Ovary (tissue), 9 donors: Measurements from ENCODE around the gene POLE2. TPM values are rescaled to one million over a fixed set of nuclear protein-coding genes. Genes with fewer than 3 reads are reported as not detected.

Experiments
- DNase-seq, 5 donors: peaks; one replicate each; pipeline ENCODE4 v3.0.0-alpha.2; 2019 to 2020
- H3K27ac ChIP-seq, 2 donors: fragments of 200-600 bp; one replicate each; pipeline versions ENCODE4 v1.5.1 to v1.8.0; 2019 to 2022
- H3K27me3 ChIP-seq: fragments of 200-600 bp; one replicate; pipeline ENCODE4 v1.8.0; 2022
- H3K36me3 ChIP-seq: fragments of 200-600 bp; sonication (generic); one replicate; pipeline ENCODE4 v1.5.1; 2019
- H3K4me1 ChIP-seq: one replicate; pipeline ENCODE4 v1.8.1; 2013; ENCODE audit warnings: mild to moderate bottlenecking, moderate library complexity; ENCODE audit not compliant: insufficient read depth
- H3K4me3 ChIP-seq: fragments of 200-600 bp; sonication (generic); one replicate; pipeline ENCODE4 v1.5.1; 2017
- H3K9me3 ChIP-seq, 2 donors: fragments of 200-600 bp in 1 of 2; sonication (generic) in 1 of 2; one replicate each; pipeline versions ENCODE4 v1.5.1 to v1.8.1; 2013 to 2019; ENCODE audit warnings: mild to moderate bottlenecking in 1 of 2, moderate library complexity in 1 of 2
- CTCF ChIP-seq, 3 donors: fragments of 450-650 bp in 2 of 3; fragments of 200-600 bp in 1 of 3; IDR thresholded peaks; one replicate each; pipeline versions ENCODE4 v1.5.1 to v1.8.0; 2016 to 2022; ENCODE audit warnings: antibody characterized with exemption in 3 of 3, mild to moderate bottlenecking in 1 of 3
- EP300 ChIP-seq: sonication (generic); formaldehyde crosslinking; IDR thresholded peaks from one replicate; pipeline ENCODE4 v1.6.1; 2017; ENCODE audit warnings: antibody characterized with exemption
- POLR2A ChIP-seq: fragments of 450-650 bp; IDR thresholded peaks from one replicate; pipeline ENCODE4 v1.6.1; 2017; ENCODE audit warnings: antibody characterized with exemption, mild to moderate bottlenecking, moderate library complexity
- WGBS, 3 donors: extraction: QIAGEN DNeasy Blood & Tissue Kit in 1 of 3; methylation state at CpG; one replicate each; pipeline versions ENCODE4 v1.1.5 to v1.1.7; 2013 to 2017; 5-methylcytosine and 5-hydroxymethylcytosine counted together
- intact Hi-C, 4 donors: fragments of 100-400 bp; cut with DNase I; formaldehyde crosslinking; loops; one replicate each; pipeline versions ENCODE4 v1.11.0 to v1.15.1; 2022 to 2023
- polyA plus RNA-seq, 2 donors: library from polyadenylated mRNA; stranded (reverse); fragments of 200-250 nt in 1 of 2; fragments of 350-450 nt in 1 of 2; fragmentation: Illumina TruSeq in 1 of 2; extraction: RNeasy Lipid Tissue Mini Kit (QIAGEN cat#74804) in 1 of 2; gene quantifications; one replicate each; pipeline ENCODE4 v1.2.3, GENCODE V29; 2013 to 2014
- total RNA-seq, 7 donors: library from RNA; depleted of rRNA in 2 of 7; stranded (reverse); fragments of >200 nt in 2 of 7; fragmentation: NEBNext Ultra II Directional in 3 of 7; extraction: Animal tissue kit (Norgen Biotek cat#: 25700) in 3 of 7; gene quantifications; one replicate each; pipeline versions ENCODE4 v1.1.0 to v1.2.4, GENCODE V29; 2016 to 2023
- donor health status: DM: no; HTN: no; CAD: no; lungs with moderate emphysema.
- donor health status: DM: no; HTN: no; CAD: no.
- donor health status: Bipolar disorder and iron deficiency.
- donor health status: DM: yes; HTN: yes; CAD: no.
- donor health status: DM: no; HTN: no; CAD: no.
- donor health status: DM: yes; HTN: yes; CAD: no.

POLE2 gene
- total and polyA plus RNA-seq, 9 donors, result 1.6 to 5.0 (median 2.5) TPM

- DNase-seq, result peak; percentile 88 to 94 (median 91)
- peaks cover 5% of the 10 kb centered on the region for H3K4me1 ChIP-seq
- no peaks in the 10 kb centered on the region for H3K27me3 ChIP-seq
- WGBS, 3 donors, result 0 to 1% (median 0%) methylated on average over 68 to 88 of the region's 88 CpGs
- TF ChIP-seq CTCF (IDR thresholded peaks at IDR 0.05) (peak in 1 of 3 donors; percentile 13), EP300 (no peak), POLR2A (peak; percentile 95)
- no peaks in the 10 kb centered on the region for H3K36me3 ChIP-seq
- no peaks in the 10 kb centered on the region for H3K9me3 ChIP-seq
- peak within 1 kb of the TSS; percentile 76 for H3K4me3 ChIP-seq
- peak within 1 kb of the TSS; percentile 78 to 97 for H3K27ac ChIP-seq
- intact Hi-C loops, result loop anchor here in 2 of 4 donors (2.0 to 10.0 kb wide), 2 partner anchors 60 to 72 kb away; partner anchors contain the start of gene KLHDC2 (in 1 of the 2)
Observed at GRCh38 chr14:49692811-49693734, 5.1 kb upstream of the POLE2 start, which contains the start of gene KLHDC1. TSS of gene KLHDC1 (plus strand) at chr14:49693120. CDS start at chr14:49693195, 75 bp downstream.

- TF ChIP-seq POLR2A (no peak), CTCF (IDR thresholded peaks at IDR 0.05) (no peak), EP300 (no peak)
- intact Hi-C loops, result loop anchor here in 2 of 4 donors (2.0 to 10.0 kb wide), 2 partner anchors 59 to 73 kb away; partner anchors contain the start of gene KLHDC2 (in 1 of the 2)
- Histone ChIP-seq H3K4me3 (peak overlapping the region; percentile 76), H3K36me3 (no peaks in the 10 kb centered on the region), H3K4me1 (peaks cover 8% of the 10 kb centered on the region), H3K27ac (peak overlapping the region; percentile 78 to 97), H3K9me3 (no peaks in the 10 kb centered on the region), H3K27me3 (no peaks in the 10 kb centered on the region)
- DNase-seq, result no peak
- WGBS, 3 donors, result 45 to 56% (median 48%) methylated on average over 6 of the region's 6 CpGs
Observed at GRCh38 chr14:49692193-49692757, 4.3 kb upstream of the POLE2 start.

- no peak for TF ChIP-seq POLR2A
- TF ChIP-seq CTCF (IDR thresholded peaks at IDR 0.05), result no peak
- no peak for TF ChIP-seq EP300
- H3K27me3 ChIP-seq, result no peaks in the 10 kb centered on the region
- no peaks in the 10 kb centered on the region for H3K9me3 ChIP-seq
- WGBS, 3 donors, result 74 to 79% (median 77%) methylated on average over 4 of the region's 4 CpGs
- H3K4me1 ChIP-seq, result peaks cover 8% of the 10 kb centered on the region
- no peaks in the 10 kb centered on the region for H3K36me3 ChIP-seq
- no peak overlapping the region for H3K4me3 ChIP-seq
- DNase-seq, result no peak
- H3K27ac ChIP-seq, result no peak overlapping the region
- intact Hi-C loops, result loop anchor here in 1 of 4 donors (10.0 kb wide), 1 partner anchor 74 kb away; the partner anchor contains the start of gene KLHDC2
Observed at GRCh38 chr14:49691031-49691430, 3.0 kb upstream of the POLE2 start.

- Histone ChIP-seq H3K36me3 (no peaks in the 10 kb centered on the region), H3K27ac (peak overlapping the region in 1 of 2 donors; percentile 76), H3K27me3 (no peaks in the 10 kb centered on the region), H3K4me1 (peaks cover 3% of the 10 kb centered on the region), H3K4me3 (no peak overlapping the region), H3K9me3 (no peaks in the 10 kb centered on the region)
- no peak for DNase-seq
- WGBS, 3 donors, result 83 to 89% (median 88%) methylated on average over 8 of the region's 8 CpGs
- intact Hi-C loops, result no loop called here
- TF ChIP-seq EP300, result no peak
- no peak for TF ChIP-seq CTCF (IDR thresholded peaks at IDR 0.05)
- no peak for TF ChIP-seq POLR2A
Observed at GRCh38 chr14:49688701-49689030, 652 bp upstream of the POLE2 start.
